ENCODE data around the gene LYPD6B. TPM values are rescaled to one million over a fixed set of nuclear protein-coding genes. Genes with fewer than 3 reads are reported as not detected.

Gene LYPD6B
- total and polyA plus RNA-seq, 2 donors (not counting 1 experiment from before 2014, with no cell fraction given), result 1.5 to 2.7 TPM

- intact Hi-C loops (cut with micrococcal nuclease), result no loop called here
- no peaks in the 10 kb centered on the region for H3K4me1 ChIP-seq (ENCODE audit: control insufficient read depth in 2 of 2, insufficient read depth in 2 of 2, low read length in 2 of 2)
- no peaks in the 10 kb centered on the region for H3K4me1 Mint-ChIP-seq
- no peaks in the 10 kb centered on the region for H4K20me1 ChIP-seq (ENCODE audit: control insufficient read depth, insufficient read depth, low read length, poor library complexity, severe bottlenecking)
- peaks cover 0 to 8% (median 3%) of the 10 kb centered on the region in 4 experiments for H3K27me3 ChIP-seq (replicated peaks in 1 of 4; ENCODE audit: control extremely low read depth in 1 of 4, control insufficient read depth in 3 of 4, insufficient read depth in 4 of 4, low read length in 3 of 4)
- H3K79me2 ChIP-seq (ENCODE audit: control insufficient read depth, insufficient read depth, low read length), result no peaks in the 10 kb centered on the region
- TF ChIP-seq EZH2 (IDR thresholded peaks at IDR 0.05; ENCODE audit: borderline replicate concordance, insufficient read depth, low read depth, low read length, poor library complexity, severe bottlenecking), result no peak
- TF ChIP-seq CTCF (IDR thresholded peaks at IDR 0.05), result no peak
- no peak overlapping the region for H3K4me2 ChIP-seq (replicated peaks; ENCODE audit: low read depth, low read length, poor library complexity, severe bottlenecking)
- no peaks in the 10 kb centered on the region for H3K9me3 ChIP-seq (ENCODE audit: control extremely low read depth in 1 of 3, control insufficient read depth in 2 of 3, insufficient read depth in 1 of 3, low read length in 2 of 3)
- H3K9ac ChIP-seq (ENCODE audit: low read length), result no peak overlapping the region
- H3K4me3 Mint-ChIP-seq, result no peak overlapping the region
- no CpG with 5 or more reads among the region's 2 CpGs for WGBS (ENCODE audit: insufficient coverage)
- ATAC-seq (ENCODE audit: low read depth) (no peak), DNase-seq (no peak)
- no peak overlapping the region for H3K4me3 ChIP-seq (ENCODE audit: control extremely low read depth in 1 of 5, extremely low read depth in 1 of 5, insufficient read depth in 1 of 5, low read depth in 2 of 5, low read length in 4 of 5)
- H3K27ac Mint-ChIP-seq, result no peak overlapping the region
- H3K9me3 Mint-ChIP-seq (ENCODE audit: insufficient read depth), result no peaks in the 10 kb centered on the region
- ChIA-PET POLR2A (no interaction called here), CTCF (no interaction called here)
- H3K27ac ChIP-seq (ENCODE audit: low read length in 2 of 2), result no peak overlapping the region
- H3K27me3 Mint-ChIP-seq, result peaks cover 35% of the 10 kb centered on the region
- H3K36me3 ChIP-seq (replicated peaks in 1 of 2; ENCODE audit: control extremely low read depth in 1 of 2, control insufficient read depth in 1 of 2, extremely low read depth in 1 of 2, insufficient read depth in 2 of 2, low read length in 1 of 2), result no peaks in the 10 kb centered on the region
- H2AFZ ChIP-seq (ENCODE audit: insufficient read depth, low read depth, low read length, poor library complexity, severe bottlenecking), result no peak overlapping the region
These were observed 186.9 kb downstream of the LYPD6B start for GRCh38 chr2:149225446-149225845.

DNA sequence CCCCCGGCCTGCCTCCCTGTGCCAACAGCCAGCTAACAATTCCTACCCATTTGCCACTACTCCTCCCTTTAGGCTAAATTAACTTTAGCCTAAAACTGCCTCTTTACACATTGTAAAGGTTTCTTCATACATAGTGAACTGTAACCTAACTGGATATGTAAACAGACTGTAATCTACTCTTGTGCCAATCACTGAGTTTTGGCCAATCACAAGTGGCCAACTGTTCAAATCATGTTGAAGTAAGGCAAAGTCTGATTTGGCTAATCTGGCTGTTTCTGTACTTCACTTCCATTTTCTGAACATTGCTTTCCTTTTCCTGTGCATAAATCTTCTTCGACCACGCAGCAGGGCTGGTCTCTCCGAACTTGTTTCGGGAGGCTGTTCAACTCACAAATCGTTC is 188.3 kb downstream of the LYPD6B start:
- Mint-ChIP-seq H3K9me3 (ENCODE audit: insufficient read depth) (no peaks in the 10 kb centered on the region), H3K27me3 (peaks cover 39% of the 10 kb centered on the region), H3K4me1 (no peaks in the 10 kb centered on the region), H3K27ac (no peak overlapping the region), H3K4me3 (no peak overlapping the region)
- no peak overlapping the region for H2AFZ ChIP-seq (ENCODE audit: insufficient read depth, low read depth, low read length, poor library complexity, severe bottlenecking)
- no peak for ATAC-seq (ENCODE audit: low read depth)
- intact Hi-C loops (cut with micrococcal nuclease), result no loop called here
- TF ChIP-seq EZH2 (IDR thresholded peaks at IDR 0.05; ENCODE audit: borderline replicate concordance, insufficient read depth, low read depth, low read length, poor library complexity, severe bottlenecking) (no peak), CTCF (IDR thresholded peaks at IDR 0.05) (no peak)
- H3K4me1 ChIP-seq (ENCODE audit: control insufficient read depth in 2 of 2, insufficient read depth in 2 of 2, low read length in 2 of 2), result no peaks in the 10 kb centered on the region
- no peak overlapping the region for H3K4me2 ChIP-seq (replicated peaks; ENCODE audit: low read depth, low read length, poor library complexity, severe bottlenecking)
- CTCF ChIA-PET, result no interaction called here
- H3K27me3 ChIP-seq (replicated peaks in 1 of 4; ENCODE audit: control extremely low read depth in 1 of 4, control insufficient read depth in 3 of 4, insufficient read depth in 4 of 4, low read length in 3 of 4), result peaks cover 0 to 9% (median 4%) of the 10 kb centered on the region in 4 experiments
- H3K27ac ChIP-seq (ENCODE audit: low read length in 2 of 2), result no peak overlapping the region
- 100% methylated on average over 1 of the region's 6 CpGs for WGBS (ENCODE audit: insufficient coverage)
- POLR2A ChIA-PET, result no interaction called here
- H3K4me3 ChIP-seq (ENCODE audit: control extremely low read depth in 1 of 5, extremely low read depth in 1 of 5, insufficient read depth in 1 of 5, low read depth in 2 of 5, low read length in 4 of 5), result no peak overlapping the region
- H3K9ac ChIP-seq (ENCODE audit: low read length), result no peak overlapping the region
- no peaks in the 10 kb centered on the region for H3K79me2 ChIP-seq (ENCODE audit: control insufficient read depth, insufficient read depth, low read length)
- H3K36me3 ChIP-seq (replicated peaks in 1 of 2; ENCODE audit: control extremely low read depth in 1 of 2, control insufficient read depth in 1 of 2, extremely low read depth in 1 of 2, insufficient read depth in 2 of 2, low read length in 1 of 2), result no peaks in the 10 kb centered on the region
- no peak for DNase-seq
- H3K9me3 ChIP-seq (ENCODE audit: control extremely low read depth in 1 of 3, control insufficient read depth in 2 of 3, insufficient read depth in 1 of 3, low read length in 2 of 3), result no peaks in the 10 kb centered on the region
- H4K20me1 ChIP-seq (ENCODE audit: control insufficient read depth, insufficient read depth, low read length, poor library complexity, severe bottlenecking), result no peaks in the 10 kb centered on the region

Measured in B cell (primary cell).